Measurements from ENCODE around the gene FNDC3B.
"Not testable (repeated sequence)": the region's sequence is repeated elsewhere in the genome, so short reads cannot be mapped to it uniquely, and the experiment has no call there.

Gene FNDC3B

DNA sequence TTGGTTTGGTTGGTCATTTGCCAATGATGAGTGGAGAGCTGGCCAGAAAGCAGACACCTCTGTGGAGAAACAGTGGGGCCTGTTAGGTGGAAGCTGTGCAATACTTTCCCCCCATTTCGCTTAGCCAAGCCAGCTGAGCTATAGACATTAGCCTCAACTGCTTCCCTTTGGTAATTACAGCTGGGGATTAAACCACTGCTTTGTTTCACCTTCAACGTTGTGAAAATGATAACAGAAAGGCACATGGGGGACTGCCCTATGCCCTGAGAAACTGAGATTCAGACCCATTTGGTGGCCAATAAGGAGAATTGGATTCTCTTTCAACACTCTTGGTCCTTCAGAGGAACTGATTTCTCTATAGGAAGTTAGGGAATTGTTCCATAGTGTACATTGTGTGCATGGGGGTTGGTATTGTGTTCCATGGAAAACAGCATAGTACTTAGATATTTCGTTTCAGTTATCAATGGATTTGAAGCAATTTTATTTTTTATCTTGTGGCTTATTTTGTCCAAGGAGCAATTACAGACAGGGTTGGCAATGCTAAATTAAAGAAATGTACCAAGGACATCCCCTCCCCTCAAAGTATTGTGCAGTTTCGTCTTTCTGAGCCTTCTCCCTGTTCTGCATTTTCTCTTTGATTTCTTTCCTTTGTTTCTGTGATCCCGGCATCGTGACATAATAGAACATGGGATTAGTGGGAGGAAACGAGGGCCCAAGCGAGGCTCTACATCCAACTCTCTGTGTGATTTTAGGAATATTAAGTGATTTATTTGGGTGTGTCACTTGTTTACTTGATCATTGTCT is 194.3 kb downstream of the FNDC3B start:
- FAIRE-seq, result no peak
- TF ChIP-seq POLR2AphosphoS5 (IDR thresholded peaks at IDR 0.05; ENCODE audit: low read depth, low read length) (no peak), TAF1 (IDR thresholded peaks at IDR 0.05; ENCODE audit: borderline replicate concordance, low read depth, low read length) (no peak), POLR2A (IDR thresholded peaks at IDR 0.05; ENCODE audit: low read depth, low read length) (no peak)

DNA sequence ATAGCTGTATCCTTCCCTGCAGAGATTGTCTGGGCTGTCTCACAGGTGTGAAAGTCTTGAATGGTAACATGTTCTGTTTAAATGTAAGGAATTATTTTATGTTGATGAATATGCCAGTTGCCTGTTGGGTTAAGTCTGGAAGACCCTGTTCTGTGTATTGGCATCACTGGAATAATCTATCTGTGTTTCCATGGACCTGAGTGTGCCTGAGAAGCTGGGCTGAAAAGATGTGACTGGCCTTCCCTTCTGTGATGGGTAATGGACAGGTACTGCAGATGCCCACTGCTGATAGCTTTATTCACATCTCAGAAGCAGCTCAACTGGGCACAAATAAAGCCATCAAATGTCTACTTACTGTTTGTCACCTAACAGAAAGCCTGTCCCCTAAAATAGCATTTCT is 196.3 kb downstream of the FNDC3B start:
- TF ChIP-seq TAF1 (IDR thresholded peaks at IDR 0.05; ENCODE audit: borderline replicate concordance, low read depth, low read length), result no peak
- TF ChIP-seq POLR2A (IDR thresholded peaks at IDR 0.05; ENCODE audit: low read depth, low read length), result no peak
- TF ChIP-seq POLR2AphosphoS5 (IDR thresholded peaks at IDR 0.05; ENCODE audit: low read depth, low read length), result no peak
- no peak for DNase-seq (ENCODE audit: insufficient read length)
- no peak for FAIRE-seq

More for the DNA sequence above, 194.3 kb downstream of the FNDC3B start:
- DNase-seq (ENCODE audit: insufficient read length), result no peak

DNA sequence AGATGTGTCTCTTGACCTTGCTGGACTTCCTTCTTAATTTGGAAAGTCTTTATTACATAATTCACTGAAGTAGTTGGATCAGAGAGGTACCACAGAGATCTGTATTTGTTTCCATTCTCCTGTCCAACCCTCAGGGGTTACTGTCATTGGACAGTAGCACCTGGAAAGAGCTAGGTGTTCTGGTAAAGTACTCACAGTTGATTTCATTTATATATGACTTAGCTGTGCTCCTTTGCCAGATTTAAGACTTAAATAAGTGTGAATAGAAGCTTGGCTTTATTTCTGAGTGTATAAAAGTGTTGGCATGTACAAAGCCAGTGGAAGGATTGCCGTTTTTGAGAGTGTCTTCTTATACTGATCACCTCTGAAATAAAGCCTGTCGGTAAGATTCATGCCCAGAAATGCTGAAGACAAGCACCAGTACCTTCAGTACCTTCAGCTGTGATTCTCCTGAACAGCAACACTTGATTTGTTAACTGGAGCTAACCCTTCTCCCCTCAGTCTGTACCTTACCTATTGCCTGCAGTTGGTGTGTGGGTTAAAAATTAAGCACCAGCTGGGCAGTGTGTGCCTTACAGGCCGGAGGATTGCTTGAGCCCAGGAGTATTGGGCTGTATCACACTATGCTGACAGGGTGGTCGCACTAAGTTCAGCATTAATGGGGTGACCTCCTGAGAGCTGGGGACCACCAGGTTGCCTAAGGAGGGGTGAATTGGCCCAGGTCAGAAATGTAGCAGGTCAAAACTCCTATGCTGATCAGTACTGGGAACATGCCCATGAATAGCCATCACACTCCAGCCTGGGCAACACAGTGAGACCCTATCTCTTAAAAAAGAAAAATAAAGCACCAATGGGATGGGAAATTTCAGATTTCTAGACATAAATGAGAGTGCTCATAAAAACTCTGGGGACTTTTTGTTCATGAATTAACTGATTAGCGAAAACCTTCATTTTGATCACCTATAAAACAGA is 197.7 kb downstream of the FNDC3B start:
- TF ChIP-seq POLR2AphosphoS5 (IDR thresholded peaks at IDR 0.05; ENCODE audit: low read depth, low read length) (no peak), POLR2A (IDR thresholded peaks at IDR 0.05; ENCODE audit: low read depth, low read length) (no peak), TAF1 (IDR thresholded peaks at IDR 0.05; ENCODE audit: borderline replicate concordance, low read depth, low read length) (no peak)
- FAIRE-seq, result no peak

DNA sequence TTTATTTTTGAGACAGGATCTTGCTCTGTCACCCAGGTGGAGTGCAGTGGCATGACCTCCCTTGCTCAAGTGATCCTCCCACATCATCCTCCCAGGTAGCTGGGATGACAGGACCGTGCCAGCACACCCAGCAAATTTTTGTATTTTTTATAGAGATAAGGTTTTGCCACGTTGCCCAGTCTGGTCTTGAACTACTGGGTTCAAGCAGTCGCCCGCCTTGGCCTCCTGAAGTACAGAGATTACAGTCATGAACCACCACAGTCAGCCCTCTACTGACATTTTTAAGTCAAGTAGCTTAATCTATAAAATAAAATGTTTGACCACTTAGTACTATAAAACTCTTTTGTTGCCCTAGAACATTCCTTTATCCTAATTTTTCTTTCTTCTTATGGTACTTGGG is 198.8 kb downstream of the FNDC3B start:
- DNase-seq (ENCODE audit: insufficient read length), result no peak
- FAIRE-seq, result no peak
- TF ChIP-seq POLR2AphosphoS5 (IDR thresholded peaks at IDR 0.05; ENCODE audit: low read depth, low read length), result no peak
- no peak for TF ChIP-seq TAF1 (IDR thresholded peaks at IDR 0.05; ENCODE audit: borderline replicate concordance, low read depth, low read length)
- no peak for TF ChIP-seq POLR2A (IDR thresholded peaks at IDR 0.05; ENCODE audit: low read depth, low read length)

More for the DNA sequence above, 197.7 kb downstream of the FNDC3B start:
- no peak for DNase-seq (ENCODE audit: insufficient read length)

DNA sequence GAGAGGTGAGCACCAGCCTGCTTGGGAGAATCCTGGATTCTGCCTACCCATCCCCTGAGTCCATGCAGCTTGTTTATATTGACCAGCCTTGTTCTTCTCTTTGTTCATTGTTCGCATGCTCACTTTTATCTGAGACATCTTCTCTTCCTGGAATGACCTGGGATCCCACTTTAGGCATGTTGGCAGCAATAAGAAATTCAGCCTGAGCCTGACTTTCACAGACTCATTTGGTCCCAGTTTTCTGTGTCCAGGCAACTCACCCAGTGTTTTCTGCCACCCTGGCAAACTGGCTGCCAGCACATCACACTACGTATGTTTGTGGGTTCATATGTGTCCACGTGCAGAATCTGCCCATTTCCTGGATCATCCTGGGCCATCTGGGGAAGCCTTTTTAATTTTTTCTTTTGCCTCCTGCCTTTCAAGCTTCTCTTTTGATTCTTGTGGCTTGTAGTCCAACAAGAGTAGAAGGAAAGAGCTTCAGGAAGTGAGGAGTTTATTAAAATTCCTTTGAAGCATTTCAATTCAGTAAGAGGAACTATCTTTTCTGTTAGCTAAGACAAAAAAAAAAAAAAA is 199.9 kb downstream of the FNDC3B start:
- TF ChIP-seq TAF1 (IDR thresholded peaks at IDR 0.05; ENCODE audit: borderline replicate concordance, low read depth, low read length) (no peak), POLR2AphosphoS5 (IDR thresholded peaks at IDR 0.05; ENCODE audit: low read depth, low read length) (no peak), POLR2A (IDR thresholded peaks at IDR 0.05; ENCODE audit: low read depth, low read length) (no peak)
- DNase-seq (ENCODE audit: insufficient read length), result no peak
- FAIRE-seq, result no peak

DNA sequence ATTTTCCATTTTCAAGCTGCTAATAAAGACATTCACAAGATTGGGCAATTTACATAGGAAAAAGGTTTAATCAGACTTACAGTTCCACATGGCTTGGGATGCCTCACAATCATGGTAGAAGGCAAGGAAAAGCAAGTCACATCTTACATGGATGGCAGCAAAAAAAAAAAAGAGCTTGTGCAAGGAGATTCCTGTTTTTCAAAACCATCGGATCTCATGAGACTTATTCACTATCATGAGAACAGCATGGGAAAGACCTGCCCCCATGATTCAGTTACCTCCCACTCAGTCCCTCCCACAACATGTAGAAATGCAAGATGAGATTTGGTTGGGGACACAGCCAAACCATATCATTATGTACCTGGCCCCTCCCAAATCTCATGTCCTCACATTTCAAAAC is 202.0 kb downstream of the FNDC3B start:
- DNase-seq (ENCODE audit: insufficient read length), result no peak
- no peak for FAIRE-seq
- TF ChIP-seq TAF1 (IDR thresholded peaks at IDR 0.05; ENCODE audit: borderline replicate concordance, low read depth, low read length) (no peak), POLR2AphosphoS5 (IDR thresholded peaks at IDR 0.05; ENCODE audit: low read depth, low read length) (no peak), POLR2A (IDR thresholded peaks at IDR 0.05; ENCODE audit: low read depth, low read length) (no peak)

DNA sequence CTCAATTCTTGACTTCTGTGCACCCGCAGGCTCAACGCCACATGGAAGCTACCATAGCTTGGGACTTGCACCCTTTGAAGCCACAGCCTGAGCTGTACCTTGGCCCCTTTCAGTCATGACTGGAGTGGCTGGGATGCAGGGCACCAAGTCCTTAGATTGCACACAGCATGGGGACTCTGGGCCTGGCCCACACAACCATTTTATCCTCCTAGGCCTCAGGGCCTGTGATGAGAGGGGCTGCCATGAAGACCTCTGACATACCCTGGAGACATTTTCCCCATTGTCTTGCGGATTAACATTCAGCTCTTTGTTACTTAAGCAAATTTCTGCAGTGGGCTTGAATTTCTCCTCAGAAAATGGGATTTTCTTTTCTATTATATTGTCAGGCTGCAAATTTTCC is 203.1 kb downstream of the FNDC3B start:
- FAIRE-seq; DNase-seq (ENCODE audit: insufficient read length): not testable (repeated sequence)

DNA sequence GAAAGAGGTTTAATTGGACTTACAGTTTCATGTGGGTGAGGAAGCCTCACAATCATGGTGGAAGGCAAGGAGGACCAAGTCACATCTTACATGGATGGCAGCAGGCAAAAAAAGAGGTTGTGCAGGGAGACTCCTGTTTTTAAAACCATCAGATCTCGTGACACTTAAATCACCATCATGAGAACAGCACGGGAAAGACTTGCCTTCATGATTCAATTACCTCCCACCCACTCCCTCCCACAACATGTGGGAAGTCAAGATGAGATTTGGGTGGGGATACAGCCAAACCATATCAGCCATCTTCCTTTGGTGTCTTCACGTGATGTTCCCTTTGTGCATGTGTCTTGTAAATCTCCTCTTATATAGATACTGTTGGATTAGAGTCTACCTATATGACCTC is 204.0 kb downstream of the FNDC3B start:
- FAIRE-seq; DNase-seq (ENCODE audit: insufficient read length): not testable (repeated sequence)

DNA sequence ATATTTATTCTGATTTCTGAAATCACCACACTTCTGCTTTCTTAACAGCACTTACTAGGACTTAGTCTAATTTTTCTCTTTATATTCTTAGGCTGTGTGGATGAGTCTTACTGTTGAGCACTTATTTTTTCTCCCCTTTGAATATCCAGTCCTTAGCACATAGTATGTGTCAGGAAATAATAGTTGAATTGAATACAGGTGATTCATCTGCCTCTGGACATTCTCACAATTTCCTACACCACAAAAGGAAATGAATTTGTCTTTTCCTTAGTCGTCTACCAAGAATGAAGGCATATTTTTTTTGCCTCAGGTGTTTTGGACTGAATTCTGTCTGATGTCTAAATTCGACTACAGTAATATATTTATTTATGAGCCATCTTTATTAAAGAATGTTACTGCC is 204.6 kb downstream of the FNDC3B start:
- DNase-seq (ENCODE audit: insufficient read length) (no peak), FAIRE-seq (no peak)
- TF ChIP-seq POLR2A (IDR thresholded peaks at IDR 0.05; ENCODE audit: low read depth, low read length) (no peak), POLR2AphosphoS5 (IDR thresholded peaks at IDR 0.05; ENCODE audit: low read depth, low read length) (no peak), TAF1 (IDR thresholded peaks at IDR 0.05; ENCODE audit: borderline replicate concordance, low read depth, low read length) (no peak)

DNA sequence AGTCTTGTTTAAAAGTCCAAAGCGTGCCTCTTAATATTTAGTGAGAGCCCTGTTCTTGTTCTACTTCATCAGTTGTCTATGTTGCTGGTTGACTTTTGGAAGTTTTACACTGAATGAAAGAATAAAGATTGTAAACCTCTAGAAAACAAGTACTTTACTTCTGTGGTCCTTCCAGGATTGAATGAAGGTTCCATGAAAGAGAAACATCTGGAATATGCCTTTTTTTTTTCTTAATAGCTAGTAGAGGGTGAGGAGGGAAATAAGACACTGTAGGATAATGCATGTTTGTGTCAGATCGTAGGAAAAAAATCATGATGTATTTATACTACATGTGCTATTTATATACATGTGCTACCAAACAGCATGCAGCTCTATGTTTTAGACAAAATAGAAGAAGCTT is 205.9 kb downstream of the FNDC3B start:
- TF ChIP-seq TAF1 (IDR thresholded peaks at IDR 0.05; ENCODE audit: borderline replicate concordance, low read depth, low read length) (no peak), POLR2AphosphoS5 (IDR thresholded peaks at IDR 0.05; ENCODE audit: low read depth, low read length) (no peak), POLR2A (IDR thresholded peaks at IDR 0.05; ENCODE audit: low read depth, low read length) (no peak)
- FAIRE-seq (no peak), DNase-seq (ENCODE audit: insufficient read length) (no peak)

DNA sequence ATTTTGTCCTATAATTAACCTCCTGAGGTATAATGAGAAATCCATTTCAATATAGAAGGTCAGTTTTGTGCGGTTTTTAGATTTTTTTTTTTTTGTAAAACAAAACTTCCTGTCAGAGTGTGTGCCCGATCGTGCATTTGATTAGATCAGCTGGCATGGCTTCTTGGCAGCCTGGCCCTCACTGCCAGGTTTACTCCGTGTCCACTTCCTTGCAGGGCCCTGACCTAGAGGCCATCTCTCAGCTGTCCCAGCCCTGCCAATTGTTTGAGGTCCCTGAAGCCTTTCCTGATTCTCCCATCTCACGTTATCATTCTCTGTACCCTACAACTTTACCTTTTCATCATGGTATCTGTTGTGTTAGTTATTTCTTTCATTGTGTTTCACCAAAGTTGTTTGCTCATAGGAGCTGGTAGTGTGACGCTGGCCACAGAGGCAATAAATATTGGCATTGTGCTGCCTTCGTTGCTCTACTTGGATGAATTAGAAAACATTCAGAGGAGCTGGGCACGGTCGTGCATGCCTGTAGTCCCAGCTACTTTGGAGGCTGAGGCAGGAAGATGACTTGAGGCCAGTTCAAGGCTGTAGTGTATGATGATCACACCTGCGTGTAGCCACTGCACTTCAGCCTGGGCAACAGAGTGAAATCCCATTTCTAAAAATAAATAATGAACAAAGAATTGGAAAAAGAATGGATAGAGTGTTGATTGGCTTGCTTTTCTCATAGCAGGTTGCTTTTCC is 206.9 kb downstream of the FNDC3B start:
- no peak for DNase-seq (ENCODE audit: insufficient read length)
- no peak for TF ChIP-seq TAF1 (IDR thresholded peaks at IDR 0.05; ENCODE audit: borderline replicate concordance, low read depth, low read length)
- no peak for TF ChIP-seq POLR2AphosphoS5 (IDR thresholded peaks at IDR 0.05; ENCODE audit: low read depth, low read length)
- no peak for FAIRE-seq

All from GM12892 (cell line).